DOHH2 (cell line): Measurements from ENCODE around the gene GLDC.

Source experiments
- H3F3A ChIP-seq: fragments of 200-600 bp; sonication (generic), shearing (Covaris generic); 2 replicates; pipeline ENCODE4 v1.6.0; 2016; ENCODE audit warnings: antibody characterized with exemption, mild to moderate bottlenecking; ENCODE audit not compliant: control insufficient read depth, insufficient read depth
- H3K27ac ChIP-seq: fragments of 200-600 bp; sonication (generic); 2 replicates; pipeline ENCODE4 v1.5.1; 2014; ENCODE audit warnings: low read depth, mild to moderate bottlenecking, low read length, moderate library complexity
- H3K27me3 ChIP-seq: fragments of 200-600 bp; sonication (generic); 2 replicates; pipeline ENCODE4 v1.6.1; 2014; ENCODE audit warnings: mild to moderate bottlenecking, low read length, mixed read lengths; ENCODE audit not compliant: control insufficient read depth
- H3K36me3 ChIP-seq: fragments of 200-600 bp; sonication (generic); 2 replicates; pipeline ENCODE4 v1.6.1; 2014; ENCODE audit warnings: mild to moderate bottlenecking, low read length, moderate library complexity, mixed read lengths; ENCODE audit not compliant: control insufficient read depth
- H3K4me1 ChIP-seq: fragments of 200-600 bp; sonication (generic); 2 replicates; pipeline ENCODE4 v1.6.1; 2014; ENCODE audit warnings: mild to moderate bottlenecking, low read length, mixed read lengths; ENCODE audit not compliant: control insufficient read depth
- H3K4me2 ChIP-seq: fragments of 200-600 bp; sonication (generic); 2 replicates; pipeline ENCODE4 v1.6.0; 2014; ENCODE audit warnings: mild to moderate bottlenecking, low read length, moderate library complexity
- H3K4me3 ChIP-seq: fragments of 200-600 bp; sonication (generic); 2 replicates; pipeline ENCODE4 v1.5.1; 2014; ENCODE audit warnings: mild to moderate bottlenecking, low read length, mixed read lengths
- H3K79me2 ChIP-seq: fragments of 200-600 bp; sonication (generic); 2 replicates; pipeline ENCODE4 v1.6.1; 2014; ENCODE audit warnings: mild to moderate bottlenecking, low read length, mixed read lengths; ENCODE audit not compliant: control insufficient read depth
- H3K9me2 ChIP-seq: fragments of 200-600 bp; sonication (generic); replicated peaks from 2 replicates; pipeline ENCODE4 v1.6.1; 2014; ENCODE audit warnings: mild to moderate bottlenecking, low read length, mixed read lengths; ENCODE audit not compliant: control insufficient read depth
- H3K9me3 ChIP-seq: fragments of 200-600 bp; sonication (generic); 2 replicates; pipeline ENCODE4 v1.6.1; 2014; ENCODE audit warnings: antibody characterized with exemption, low read length, mixed read lengths; ENCODE audit not compliant: control insufficient read depth, insufficient read depth
- H4K20me1 ChIP-seq: fragments of 200-600 bp; sonication (generic); 2 replicates; pipeline ENCODE4 v1.6.0; 2014; ENCODE audit warnings: low read depth, mild to moderate bottlenecking, antibody characterized with exemption, low read length, moderate library complexity; ENCODE audit not compliant: control insufficient read depth, insufficient read depth
- CTCF ChIP-seq: fragments of 200-600 bp; sonication (generic); IDR thresholded peaks from one replicate; pipeline ENCODE4 v1.5.1; 2014; ENCODE audit warnings: antibody characterized with exemption, mild to moderate bottlenecking, low read depth, low read length; ENCODE audit not compliant: poor library complexity, severe bottlenecking
- EZH2phosphoT487 ChIP-seq: fragments of 200-600 bp; sonication (generic); IDR thresholded peaks from 2 replicates; pipeline ENCODE4 v1.6.1; 2017; ENCODE audit warnings: borderline replicate concordance, mild to moderate bottlenecking, antibody characterized with exemption, low read length, moderate library complexity, mixed read lengths

GLDC gene

GRCh38 chr9:6641056-6641455 is 4.5 kb downstream of the GLDC start:
- no peaks in the 10 kb centered on the region for H4K20me1 ChIP-seq
- H3K9me3 ChIP-seq: no peaks in the 10 kb centered on the region
- no peaks in the 10 kb centered on the region for H3K9me2 ChIP-seq
- H3K4me3 ChIP-seq: no peak overlapping the region
- no peaks in the 10 kb centered on the region for H3F3A ChIP-seq
- H3K4me2 ChIP-seq: no peak overlapping the region
- no peak for TF ChIP-seq EZH2phosphoT487
- TF ChIP-seq CTCF: no peak
- no peaks in the 10 kb centered on the region for H3K4me1 ChIP-seq
- no peaks in the 10 kb centered on the region for H3K79me2 ChIP-seq
- H3K36me3 ChIP-seq: no peaks in the 10 kb centered on the region
- peaks cover 49% of the 10 kb centered on the region for H3K27me3 ChIP-seq
- H3K27ac ChIP-seq: no peak overlapping the region

- no peaks in the 10 kb centered on the region for H3K79me2 ChIP-seq
Measured at GRCh38 chr9:6640268-6641051, 5.1 kb downstream of the GLDC start.

GRCh38 chr9:6639622-6640021 is 5.9 kb downstream of the GLDC start:
- Histone ChIP-seq H3K9me2 (no peaks in the 10 kb centered on the region), H3K27ac (no peak overlapping the region), H3K4me1 (no peaks in the 10 kb centered on the region), H3K27me3 (peaks cover 43% of the 10 kb centered on the region), H3K9me3 (no peaks in the 10 kb centered on the region), H3K4me3 (no peak overlapping the region), H3K36me3 (no peaks in the 10 kb centered on the region), H3K4me2 (no peak overlapping the region), H4K20me1 (no peaks in the 10 kb centered on the region), H3F3A (no peaks in the 10 kb centered on the region), H3K79me2 (no peaks in the 10 kb centered on the region)
- TF ChIP-seq EZH2phosphoT487 (no peak), CTCF (no peak)

More at GRCh38 chr9:6640268-6641051, 5.1 kb downstream of the GLDC start:
- TF ChIP-seq EZH2phosphoT487: no peak
- no peak for TF ChIP-seq CTCF
- Histone ChIP-seq H3K27ac (no peak overlapping the region), H3K27me3 (peaks cover 43% of the 10 kb centered on the region), H3K9me2 (no peaks in the 10 kb centered on the region), H3K4me1 (no peaks in the 10 kb centered on the region), H3K36me3 (no peaks in the 10 kb centered on the region), H3K4me3 (no peak overlapping the region), H3F3A (no peaks in the 10 kb centered on the region), H4K20me1 (no peaks in the 10 kb centered on the region), H3K4me2 (no peak overlapping the region), H3K9me3 (no peaks in the 10 kb centered on the region)
